ENCODE data around the gene PDK2.
A peak's percentile ranks its signal among the peaks of the same experiment; 100 is the strongest.

PDK2 gene

DNA sequence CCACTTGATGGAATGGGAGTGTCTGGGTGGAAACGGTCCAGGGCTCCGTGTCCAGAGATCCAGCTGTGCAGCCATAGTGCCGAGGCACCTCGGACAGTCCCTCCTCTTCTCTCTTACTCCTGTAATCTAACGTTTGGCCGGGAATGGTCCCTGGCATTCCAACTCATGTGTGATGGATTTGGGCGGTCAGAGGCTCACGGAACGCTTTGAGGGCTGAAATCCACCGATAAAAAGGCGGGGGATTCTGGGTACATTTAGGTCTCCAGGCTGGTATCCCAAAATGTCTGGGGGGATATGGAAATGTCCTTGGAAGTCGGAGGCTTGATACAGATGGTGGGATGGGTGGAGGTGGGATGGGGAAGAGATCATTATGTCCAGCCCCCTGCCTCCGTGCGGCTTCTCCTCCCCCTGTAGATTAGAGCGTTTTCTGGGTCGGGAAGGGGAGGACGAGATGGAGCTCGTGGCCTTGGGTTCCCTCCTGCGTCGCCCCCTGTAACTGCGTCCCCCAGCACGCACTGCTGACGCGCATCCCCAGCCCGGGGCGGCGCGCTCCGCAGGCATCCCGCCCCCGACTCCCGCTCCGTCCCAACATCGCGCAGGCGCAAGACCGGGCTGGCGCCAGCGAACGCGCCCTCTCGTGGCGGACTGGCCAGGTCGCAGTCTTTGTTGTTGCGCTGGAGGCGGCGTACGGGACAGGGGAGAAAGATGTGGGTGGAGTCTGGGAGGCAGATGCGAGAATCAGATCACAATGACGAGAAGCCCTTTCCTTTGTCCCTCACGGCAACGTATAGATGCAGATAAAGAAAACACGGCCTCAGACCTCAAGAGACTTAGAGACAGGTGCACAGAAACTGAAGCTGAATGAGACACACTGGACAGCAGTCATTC is 66.1 kb downstream of the PDK2 start:
- peaks cover 2% of the 10 kb centered on the region for H3K27me3 ChIP-seq (ENCODE audit: insufficient read depth, low read length)
- peak overlapping the region; percentile 31 for H3K18ac ChIP-seq (ENCODE audit: low read length)
- WGBS (ENCODE audit: extremely low coverage, insufficient coverage, insufficient read length): no CpG with 5 or more reads among the region's 53 CpGs
- H3K23ac ChIP-seq (ENCODE audit: low read length): no peak overlapping the region
- H4K91ac ChIP-seq (ENCODE audit: low read depth, low read length): peak overlapping the region; percentile 44
- H3K36me3 ChIP-seq (ENCODE audit: control insufficient read depth in 1 of 2, insufficient read depth in 2 of 2, low read length in 2 of 2): no peaks in the 10 kb centered on the region
- no peaks in the 10 kb centered on the region for H3K79me1 ChIP-seq (ENCODE audit: low read length)
- H4K8ac ChIP-seq (ENCODE audit: low read depth, low read length): peak overlapping the region; percentile 83
- H3K4ac ChIP-seq (ENCODE audit: low read depth, low read length): no peak overlapping the region
- no peak overlapping the region for H2BK5ac ChIP-seq (ENCODE audit: low read depth, low read length, poor library complexity)
- H3K9me3 ChIP-seq (ENCODE audit: insufficient read depth, low read depth, low read length): no peaks in the 10 kb centered on the region
- peak overlapping the region; percentile 10 for H3K9ac ChIP-seq (ENCODE audit: low read length)
- H2AFZ ChIP-seq (ENCODE audit: insufficient read depth, low read length, poor library complexity): peak overlapping the region; percentile 79
- DNase-seq: peak; percentile 88 to 96
- peak overlapping the region; percentile 66 for H3K4me3 ChIP-seq (ENCODE audit: low read depth, low read length)
- H2AK5ac ChIP-seq (ENCODE audit: low read length): no peak overlapping the region
- H3K79me2 ChIP-seq (ENCODE audit: control insufficient read depth, insufficient read depth, low read length, poor library complexity): no peaks in the 10 kb centered on the region
- H3K27ac ChIP-seq (ENCODE audit: low read depth, low read length): no peak overlapping the region
- H2BK12ac ChIP-seq (ENCODE audit: low read length): no peak overlapping the region
- H3K14ac ChIP-seq (ENCODE audit: low read length): peak overlapping the region; percentile 53
- no peak overlapping the region for H2BK120ac ChIP-seq (ENCODE audit: insufficient read depth, low read length, poor library complexity)
- peak overlapping the region; percentile 14 for H4K12ac ChIP-seq (ENCODE audit: low read depth, low read length)
- H3K4me2 ChIP-seq (ENCODE audit: low read length): peak overlapping the region; percentile 80
- peaks cover 0 to 8% of the 10 kb centered on the region in 2 experiments for H3K4me1 ChIP-seq (ENCODE audit: control insufficient read depth in 1 of 2, insufficient read depth in 2 of 2, low read length in 2 of 2)

Measured in trophoblast cell (in vitro differentiated cells and primary cell).